ENCODE data around the gene TMEM121. TPM values are rescaled to one million over a fixed set of nuclear protein-coding genes. Genes with fewer than 3 reads are reported as not detected.

The TMEM121 gene
- total and polyA plus RNA-seq, 4 donors, result 0.75 to 7.5 (median 3.0) TPM

- 29 to 32% methylated on average over 18 of the region's 18 CpGs for WGBS, 2 donors
- ATAC-seq (ENCODE audit: low FRiP score), result no peak
- no peak overlapping the region for H3K4me3 ChIP-seq (ENCODE audit: low read length in 2 of 2)
- H3K27me3 ChIP-seq (ENCODE audit: control insufficient read depth in 1 of 2, insufficient read depth in 2 of 2, low read length in 1 of 2), result no peaks in the 10 kb centered on the region
- H3K9me3 ChIP-seq (ENCODE audit: control insufficient read depth, low read length), result no peaks in the 10 kb centered on the region
- H3K27ac ChIP-seq (ENCODE audit: low read depth in 1 of 2, low read length in 2 of 2), result no peak overlapping the region
- peak; percentile 53 to 77 for DNase-seq
- H3K4me1 ChIP-seq (ENCODE audit: control insufficient read depth in 1 of 2, insufficient read depth in 2 of 2, low read length in 2 of 2), result no peaks in the 10 kb centered on the region
- intact Hi-C loops (cut with DNase I), result no loop called here
- no peaks in the 10 kb centered on the region for H3K36me3 ChIP-seq (ENCODE audit: control insufficient read depth in 1 of 2, insufficient read depth in 2 of 2, low read length in 1 of 2)
Measured at GRCh38 chr14:105495101-105495989, 31.0 kb upstream of the TMEM121 start.

GRCh38 chr14:105495990-105496830 lies 30.2 kb upstream of the TMEM121 start:
- peak; percentile 39 to 71 for DNase-seq
- no peak overlapping the region for H3K27ac ChIP-seq (ENCODE audit: low read depth in 1 of 2, low read length in 2 of 2)
- no peaks in the 10 kb centered on the region for H3K9me3 ChIP-seq (ENCODE audit: control insufficient read depth, low read length)
- no peak for ATAC-seq (ENCODE audit: low FRiP score)
- intact Hi-C loops (cut with DNase I), result no loop called here
- no peak overlapping the region for H3K4me3 ChIP-seq (ENCODE audit: low read length in 2 of 2)
- no peaks in the 10 kb centered on the region for H3K4me1 ChIP-seq (ENCODE audit: control insufficient read depth in 1 of 2, insufficient read depth in 2 of 2, low read length in 2 of 2)
- H3K36me3 ChIP-seq (ENCODE audit: control insufficient read depth in 1 of 2, insufficient read depth in 2 of 2, low read length in 1 of 2), result no peaks in the 10 kb centered on the region
- 73 to 74% methylated on average over 17 to 18 of the region's 18 CpGs for WGBS, 2 donors
- H3K27me3 ChIP-seq (ENCODE audit: control insufficient read depth in 1 of 2, insufficient read depth in 2 of 2, low read length in 1 of 2), result no peaks in the 10 kb centered on the region

GRCh38 chr14:105496831-105497591 lies 29.4 kb upstream of the TMEM121 start:
- intact Hi-C loops (cut with DNase I), result no loop called here
- no peak overlapping the region for H3K4me3 ChIP-seq (ENCODE audit: low read length in 2 of 2)
- peak; percentile 43 to 76 for DNase-seq
- H3K27me3 ChIP-seq (ENCODE audit: control insufficient read depth in 1 of 2, insufficient read depth in 2 of 2, low read length in 1 of 2), result no peaks in the 10 kb centered on the region
- no peak for ATAC-seq (ENCODE audit: low FRiP score)
- H3K27ac ChIP-seq (ENCODE audit: low read depth in 1 of 2, low read length in 2 of 2), result no peak overlapping the region
- no peaks in the 10 kb centered on the region for H3K4me1 ChIP-seq (ENCODE audit: control insufficient read depth in 1 of 2, insufficient read depth in 2 of 2, low read length in 2 of 2)
- no peaks in the 10 kb centered on the region for H3K9me3 ChIP-seq (ENCODE audit: control insufficient read depth, low read length)
- no peaks in the 10 kb centered on the region for H3K36me3 ChIP-seq (ENCODE audit: control insufficient read depth in 1 of 2, insufficient read depth in 2 of 2, low read length in 1 of 2)
- WGBS, 2 donors, result 95% methylated on average over 32 of the region's 32 CpGs

GRCh38 chr14:105497671-105498429 lies 28.5 kb upstream of the TMEM121 start:
- DNase-seq, result peak; percentile 45 to 77
- 95% methylated on average over 31 of the region's 31 CpGs for WGBS, 2 donors
- Histone ChIP-seq H3K36me3 (ENCODE audit: control insufficient read depth in 1 of 2, insufficient read depth in 2 of 2, low read length in 1 of 2) (no peaks in the 10 kb centered on the region), H3K4me1 (ENCODE audit: control insufficient read depth in 1 of 2, insufficient read depth in 2 of 2, low read length in 2 of 2) (no peaks in the 10 kb centered on the region), H3K27ac (ENCODE audit: low read depth in 1 of 2, low read length in 2 of 2) (no peak overlapping the region), H3K4me3 (ENCODE audit: low read length in 2 of 2) (no peak overlapping the region), H3K27me3 (ENCODE audit: control insufficient read depth in 1 of 2, insufficient read depth in 2 of 2, low read length in 1 of 2) (no peaks in the 10 kb centered on the region), H3K9me3 (ENCODE audit: control insufficient read depth, low read length) (no peaks in the 10 kb centered on the region)
- ATAC-seq (ENCODE audit: low FRiP score), result no peak
- intact Hi-C loops (cut with DNase I), result no loop called here

GRCh38 chr14:105498430-105499255 lies 27.7 kb upstream of the TMEM121 start:
- no peak overlapping the region for H3K27ac ChIP-seq (ENCODE audit: low read depth in 1 of 2, low read length in 2 of 2)
- DNase-seq, result peak; percentile 47 to 75

GRCh38 chr14:105499256-105500035 lies 26.9 kb upstream of the TMEM121 start:
- Histone ChIP-seq H3K36me3 (ENCODE audit: control insufficient read depth in 1 of 2, insufficient read depth in 2 of 2, low read length in 1 of 2) (no peaks in the 10 kb centered on the region), H3K27ac (ENCODE audit: low read depth in 1 of 2, low read length in 2 of 2) (no peak overlapping the region), H3K27me3 (ENCODE audit: control insufficient read depth in 1 of 2, insufficient read depth in 2 of 2, low read length in 1 of 2) (no peaks in the 10 kb centered on the region), H3K4me3 (ENCODE audit: low read length in 2 of 2) (no peak overlapping the region), H3K4me1 (ENCODE audit: control insufficient read depth in 1 of 2, insufficient read depth in 2 of 2, low read length in 2 of 2) (no peaks in the 10 kb centered on the region), H3K9me3 (ENCODE audit: control insufficient read depth, low read length) (no peaks in the 10 kb centered on the region)
- intact Hi-C loops (cut with DNase I), result no loop called here
- ATAC-seq (ENCODE audit: low FRiP score) (no peak), DNase-seq (peak; percentile 31 to 75)
- 75 to 82% methylated on average over 26 to 27 of the region's 27 CpGs for WGBS, 2 donors

More at GRCh38 chr14:105498430-105499255, 27.7 kb upstream of the TMEM121 start:
- Histone ChIP-seq H3K4me3 (ENCODE audit: low read length in 2 of 2) (no peak overlapping the region), H3K9me3 (ENCODE audit: control insufficient read depth, low read length) (no peaks in the 10 kb centered on the region), H3K27me3 (ENCODE audit: control insufficient read depth in 1 of 2, insufficient read depth in 2 of 2, low read length in 1 of 2) (no peaks in the 10 kb centered on the region), H3K36me3 (ENCODE audit: control insufficient read depth in 1 of 2, insufficient read depth in 2 of 2, low read length in 1 of 2) (no peaks in the 10 kb centered on the region), H3K4me1 (ENCODE audit: control insufficient read depth in 1 of 2, insufficient read depth in 2 of 2, low read length in 2 of 2) (no peaks in the 10 kb centered on the region)
- WGBS, 2 donors, result 91 to 93% methylated on average over 36 of the region's 36 CpGs
- intact Hi-C loops (cut with DNase I), result no loop called here
- no peak for ATAC-seq (ENCODE audit: low FRiP score)

GRCh38 chr14:105500036-105500725 lies 26.2 kb upstream of the TMEM121 start:
- no peak overlapping the region for H3K27ac ChIP-seq (ENCODE audit: low read depth in 1 of 2, low read length in 2 of 2)
- WGBS, 2 donors, result 84 to 88% methylated on average over 19 to 21 of the region's 21 CpGs
- H3K27me3 ChIP-seq (ENCODE audit: control insufficient read depth in 1 of 2, insufficient read depth in 2 of 2, low read length in 1 of 2), result no peaks in the 10 kb centered on the region
- DNase-seq (peak in 1 of 2 donors; percentile 34), ATAC-seq (ENCODE audit: low FRiP score) (no peak)
- H3K4me3 ChIP-seq (ENCODE audit: low read length in 2 of 2), result no peak overlapping the region
- intact Hi-C loops (cut with DNase I), result no loop called here
- H3K36me3 ChIP-seq (ENCODE audit: control insufficient read depth in 1 of 2, insufficient read depth in 2 of 2, low read length in 1 of 2), result no peaks in the 10 kb centered on the region
- no peaks in the 10 kb centered on the region for H3K4me1 ChIP-seq (ENCODE audit: control insufficient read depth in 1 of 2, insufficient read depth in 2 of 2, low read length in 2 of 2)
- no peaks in the 10 kb centered on the region for H3K9me3 ChIP-seq (ENCODE audit: control insufficient read depth, low read length)

Measured in aorta (tissue), 5 donors.